H4 (cell line): Measurements from ENCODE around the gene KAT6B. TPM values are rescaled to one million over a fixed set of nuclear protein-coding genes. Genes with fewer than 3 reads are reported as not detected.

ENCODE experiments used
- DNase-seq: peaks from one replicate; pipeline ENCODE4 v3.0.0-alpha.2; 2015; ENCODE audit warnings: low spot score
- total RNA-seq: library from RNA; depleted of rRNA; stranded (reverse); fragments of >200 nt; shearing (Covaris generic); gene quantifications from 2 replicates; pipeline ENCODE4 v1.2.3, GENCODE V29; 2014

KAT6B gene
- total RNA-seq, 1 experiment from 2014 or later = 4.9 TPM

- no peak for DNase-seq
These were observed 187.1 kb downstream of the KAT6B start for GRCh38 chr10:75013522-75013921.

GRCh38 chr10:75014516-75015230 is 188.3 kb downstream of the KAT6B start:
- no peak for DNase-seq

- no peak for DNase-seq
These were observed 189.0 kb downstream of the KAT6B start for GRCh38 chr10:75015442-75015841.

- DNase-seq = no peak
These were observed 189.9 kb downstream of the KAT6B start for GRCh38 chr10:75016325-75016724.

GRCh38 chr10:75018251-75018650 is 191.9 kb downstream of the KAT6B start:
- DNase-seq = no peak

GRCh38 chr10:75018686-75019307 is 192.4 kb downstream of the KAT6B start:
- DNase-seq = no peak

GRCh38 chr10:75019370-75019769 is 193.0 kb downstream of the KAT6B start:
- peak; percentile 29 for DNase-seq

- no peak for DNase-seq
These were observed 193.8 kb downstream of the KAT6B start for GRCh38 chr10:75020168-75020567.

GRCh38 chr10:75021379-75022249 is 195.2 kb downstream of the KAT6B start:
- DNase-seq = no peak

GRCh38 chr10:75023074-75023473 is 196.7 kb downstream of the KAT6B start:
- no peak for DNase-seq

- DNase-seq = no peak
These were observed 198.6 kb downstream of the KAT6B start for GRCh38 chr10:75024971-75025523.

GRCh38 chr10:75028049-75028448 is 201.6 kb downstream of the KAT6B start:
- DNase-seq = no peak

- DNase-seq = no peak
These were observed 202.3 kb downstream of the KAT6B start for GRCh38 chr10:75028748-75029147.

- no peak for DNase-seq
These were observed 203.0 kb downstream of the KAT6B start for GRCh38 chr10:75029420-75029819.

GRCh38 chr10:75029857-75030256 is 203.5 kb downstream of the KAT6B start:
- no peak for DNase-seq

GRCh38 chr10:75030371-75030770 is 204.0 kb downstream of the KAT6B start:
- DNase-seq = no peak

- DNase-seq = no peak
These were observed 205.7 kb downstream of the KAT6B start for GRCh38 chr10:75032119-75032518.

GRCh38 chr10:75032813-75033212 is 206.4 kb downstream of the KAT6B start:
- no peak for DNase-seq

GRCh38 chr10:75033399-75034130 is 207.2 kb downstream of the KAT6B start:
- DNase-seq = no peak

- no peak for DNase-seq
These were observed 207.7 kb downstream of the KAT6B start for GRCh38 chr10:75034131-75034512.

- DNase-seq = no peak
These were observed 208.4 kb downstream of the KAT6B start for GRCh38 chr10:75034714-75035258.
